ENCODE data around the gene CNTN1. TPM values are rescaled to one million over a fixed set of nuclear protein-coding genes. Genes with fewer than 3 reads are reported as not detected.

CNTN1 gene
- polyA plus RNA-seq, 1 donor (not counting 4 experiments of a cell fraction or from before 2014, with no cell fraction given): 19.0 TPM

GRCh38 chr12:40999210-40999609, 307.0 kb downstream of the CNTN1 start:
- Histone ChIP-seq H2AFZ (ENCODE audit: control insufficient read depth, low read length) (no peak overlapping the region), H3K27ac (ENCODE audit: control insufficient read depth, insufficient read depth, low read length) (no peak overlapping the region), H3K9ac (ENCODE audit: control insufficient read depth, extremely low read depth, insufficient read depth, low read length) (no peak overlapping the region), H4K20me1 (ENCODE audit: control insufficient read depth, extremely low read depth, insufficient read depth, low read length) (no peaks in the 10 kb centered on the region), H3K4me1 (ENCODE audit: control insufficient read depth, extremely low read depth, insufficient read depth, low read length) (peaks cover 5% of the 10 kb centered on the region), H3K79me2 (ENCODE audit: control insufficient read depth, insufficient read depth, low read length) (no peaks in the 10 kb centered on the region), H3K27me3 (ENCODE audit: control insufficient read depth, extremely low read depth, insufficient read depth, low read length) (no peaks in the 10 kb centered on the region), H3K9me1 (ENCODE audit: control insufficient read depth, extremely low read depth, insufficient read depth, low read length) (no peaks in the 10 kb centered on the region), H3K36me3 (ENCODE audit: control insufficient read depth in 2 of 2, extremely low read depth in 1 of 2, insufficient read depth in 2 of 2, low read length in 2 of 2) (no peaks in the 10 kb centered on the region), H3K9me3 (ENCODE audit: control insufficient read depth, low read depth, low read length) (no peaks in the 10 kb centered on the region), H3K4me3 (ENCODE audit: control insufficient read depth in 2 of 3, extremely low read depth in 1 of 3, insufficient read depth in 2 of 3, low read depth in 1 of 3, low read length in 3 of 3) (no peak overlapping the region), H3K4me2 (ENCODE audit: control insufficient read depth, extremely low read depth, insufficient read depth, low read depth, low read length) (no peak overlapping the region)
- dilution Hi-C loops (cut with MboI; ENCODE audit: extremely low pct_ligation_motif_present, low sequenced_read_pairs): no loop called here
- FAIRE-seq: no peak
- no peak for DNase-seq (ENCODE audit: low read depth, low spot score)
- TF ChIP-seq EZH2 (IDR thresholded peaks at IDR 0.05; ENCODE audit: low read length) (no peak), CTCF (optimal IDR thresholded peaks at IDR 0.05 in 1 of 3, IDR thresholded peaks at IDR 0.05 in 1 of 3, conservative IDR thresholded peaks at IDR 0.05 in 1 of 3; ENCODE audit: extremely low read depth in 1 of 3, insufficient read depth in 2 of 3, low read length in 3 of 3) (no peak)

GRCh38 chr12:41008472-41008871, 316.2 kb downstream of the CNTN1 start:
- Histone ChIP-seq H3K79me2 (ENCODE audit: control insufficient read depth, insufficient read depth, low read length) (no peaks in the 10 kb centered on the region), H4K20me1 (ENCODE audit: control insufficient read depth, extremely low read depth, insufficient read depth, low read length) (no peaks in the 10 kb centered on the region), H3K4me3 (ENCODE audit: control insufficient read depth in 2 of 3, extremely low read depth in 1 of 3, insufficient read depth in 2 of 3, low read depth in 1 of 3, low read length in 3 of 3) (no peak overlapping the region), H3K4me2 (ENCODE audit: control insufficient read depth, extremely low read depth, insufficient read depth, low read depth, low read length) (no peak overlapping the region), H3K36me3 (ENCODE audit: control insufficient read depth in 2 of 2, extremely low read depth in 1 of 2, insufficient read depth in 2 of 2, low read length in 2 of 2) (no peaks in the 10 kb centered on the region), H2AFZ (ENCODE audit: control insufficient read depth, low read length) (no peak overlapping the region), H3K27ac (ENCODE audit: control insufficient read depth, insufficient read depth, low read length) (no peak overlapping the region), H3K9me1 (ENCODE audit: control insufficient read depth, extremely low read depth, insufficient read depth, low read length) (no peaks in the 10 kb centered on the region), H3K9me3 (ENCODE audit: control insufficient read depth, low read depth, low read length) (peaks cover 6% of the 10 kb centered on the region), H3K9ac (ENCODE audit: control insufficient read depth, extremely low read depth, insufficient read depth, low read length) (no peak overlapping the region), H3K4me1 (ENCODE audit: control insufficient read depth, extremely low read depth, insufficient read depth, low read length) (no peaks in the 10 kb centered on the region), H3K27me3 (ENCODE audit: control insufficient read depth, extremely low read depth, insufficient read depth, low read length) (no peaks in the 10 kb centered on the region)
- dilution Hi-C loops (cut with MboI; ENCODE audit: extremely low pct_ligation_motif_present, low sequenced_read_pairs): no loop called here
- TF ChIP-seq CTCF (optimal IDR thresholded peaks at IDR 0.05 in 1 of 3, IDR thresholded peaks at IDR 0.05 in 1 of 3, conservative IDR thresholded peaks at IDR 0.05 in 1 of 3; ENCODE audit: extremely low read depth in 1 of 3, insufficient read depth in 2 of 3, low read length in 3 of 3) (no peak), EZH2 (IDR thresholded peaks at IDR 0.05; ENCODE audit: low read length) (no peak)
- FAIRE-seq (no peak), DNase-seq (ENCODE audit: low read depth, low spot score) (no peak)

Data from keratinocyte (primary cell).